ENCODE measurements around the gene COMT. TPM values are rescaled to one million over a fixed set of nuclear protein-coding genes. Genes with fewer than 3 reads are reported as not detected.

The COMT gene
- total and polyA plus RNA-seq, 9 of the 15 experiments (the other 6 are each of a cell fraction or from before 2014, with no cell fraction given): 12.5 to 351 (median 155) TPM

- FAIRE-seq (no peak), DNase-seq (ENCODE audit: extremely low read depth in 1 of 4, low spot score in 3 of 4) (no peak), ATAC-seq (no peak)
- ChIA-PET CTCF (ENCODE audit: low intra/inter-chr PET ratio) (no interaction called here), POLR2A (interaction anchor here (0.5 to 3.1 kb wide), 12 partner anchors 9 to 277 kb away, joined by 3 to 24 read pairs (median 6); no protein-coding TSS in a partner anchor)
- Histone ChIP-seq H3K9ac (ENCODE audit: insufficient read depth in 1 of 2, low read depth in 2 of 2, low read length in 2 of 2) (peak overlapping the region in 1 of 2 experiments; percentile 75; a peak in 2 of 4 replicates), H3K9me3 (replicated peaks; ENCODE audit: control insufficient read depth, insufficient read depth, low read depth, low read length) (no peaks in the 10 kb centered on the region), H3K27me3 (ENCODE audit: control insufficient read depth in 2 of 2, insufficient read depth in 2 of 2, low read length in 2 of 2) (no peaks in the 10 kb centered on the region), H3K4me1 (replicated peaks in 1 of 2; ENCODE audit: control insufficient read depth in 2 of 2, insufficient read depth in 2 of 2, low read length in 2 of 2) (peaks cover 16 to 57% of the 10 kb centered on the region in 2 experiments; a peak in 4 of 5 replicates), H3K36me3 (ENCODE audit: control insufficient read depth, insufficient read depth, low read length) (no peaks in the 10 kb centered on the region), H2AFZ (ENCODE audit: low read depth, low read length) (no peak overlapping the region), H3K4me2 (ENCODE audit: insufficient read depth, low read length) (no peak overlapping the region), H3K79me2 (ENCODE audit: control insufficient read depth, insufficient read depth, low read length) (0 out of 3 replicates have a peak, but pooled peaks cover 2% of the 10 kb centered on the region), H3K4me3 (no peak overlapping the region), H4K20me1 (replicated peaks; ENCODE audit: control insufficient read depth, insufficient read depth, low read length) (peaks cover 40% of the 10 kb centered on the region; the same call in 1 of the 2 replicates), H3K27ac (ENCODE audit: extremely low read depth, low read depth, low read length) (no peak overlapping the region), H3K9me1 (ENCODE audit: control insufficient read depth, insufficient read depth, low read length) (peaks cover 5% of the 10 kb centered on the region)
- BruUV-seq (replicated peaks): no TSS peak
- in situ Hi-C loops (cut with MboI): no loop called here
- intact Hi-C loops (cut with micrococcal nuclease): no loop called here
- whole genome bisulfite sequencing (ENCODE audit: insufficient coverage, low coverage, missing lambda C conversion rate): 58% methylated on average over 19 of the region's 19 CpGs
- no peak; a peak in 1 of 4 replicates for TF ChIP-seq MLX (CRISPR knock-in tag; conservative IDR thresholded peaks at IDR 0.05)
- TF ChIP-seq HNRNPL (IDR thresholded peaks at IDR 0.05; ENCODE audit: low read depth, low read length): no peak
- TF ChIP-seq NFIX (CRISPR knock-in tag; IDR thresholded peaks at IDR 0.05; ENCODE audit: low read depth): no peak
- no peak for TF ChIP-seq ERF (CRISPR knock-in tag; IDR thresholded peaks at IDR 0.05)
- no peak for TF ChIP-seq XRCC4 (IDR thresholded peaks at IDR 0.05; ENCODE audit: extremely low read depth, insufficient read depth, insufficient read length)
- TF ChIP-seq POLR2G (IDR thresholded peaks at IDR 0.05; ENCODE audit: low read depth, low read length): peak; percentile 52
- TF ChIP-seq REST (IDR thresholded peaks at IDR 0.05; ENCODE audit: borderline replicate concordance): no peak
- no peak for TF ChIP-seq REST (CRISPR knock-in tag; IDR thresholded peaks at IDR 0.05; ENCODE audit: low read depth)
- no peak for TF ChIP-seq FOXA1 (IDR thresholded peaks at IDR 0.05; ENCODE audit: borderline replicate concordance)
- TF ChIP-seq, protein P1, sequence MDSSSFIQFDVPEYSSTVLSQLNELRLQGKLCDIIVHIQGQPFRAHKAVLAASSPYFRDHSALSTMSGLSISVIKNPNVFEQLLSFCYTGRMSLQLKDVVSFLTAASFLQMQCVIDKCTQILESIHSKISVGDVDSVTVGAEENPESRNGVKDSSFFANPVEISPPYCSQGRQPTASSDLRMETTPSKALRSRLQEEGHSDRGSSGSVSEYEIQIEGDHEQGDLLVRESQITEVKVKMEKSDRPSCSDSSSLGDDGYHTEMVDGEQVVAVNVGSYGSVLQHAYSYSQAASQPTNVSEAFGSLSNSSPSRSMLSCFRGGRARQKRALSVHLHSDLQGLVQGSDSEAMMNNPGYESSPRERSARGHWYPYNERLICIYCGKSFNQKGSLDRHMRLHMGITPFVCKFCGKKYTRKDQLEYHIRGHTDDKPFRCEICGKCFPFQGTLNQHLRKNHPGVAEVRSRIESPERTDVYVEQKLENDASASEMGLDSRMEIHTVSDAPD (CRISPR knock-in tag; IDR thresholded peaks at IDR 0.05): no peak
Observed at GRCh38 chr22:19997561-19998231, 56.1 kb downstream of the COMT start.
